NCI-H1092 (cell line): Measurements from ENCODE around the gene PIK3AP1.
"Not testable (repeated sequence)": the region's sequence is repeated elsewhere in the genome, so short reads cannot be mapped to it uniquely, and the experiment has no call there.

Experiments
- DNase-seq: peaks from one replicate; lab custom pipeline; 2025; lab: John Stamatoyannopoulos, UW

The PIK3AP1 gene

GRCh38 chr10:96720422-96721206, at the start of gene PIK3AP1:
PIK3AP1 (minus strand) TSS chr10:96720514; CDS start chr10:96720394, 120 bp downstream.
- peak; percentile 35 for DNase-seq

DNA sequence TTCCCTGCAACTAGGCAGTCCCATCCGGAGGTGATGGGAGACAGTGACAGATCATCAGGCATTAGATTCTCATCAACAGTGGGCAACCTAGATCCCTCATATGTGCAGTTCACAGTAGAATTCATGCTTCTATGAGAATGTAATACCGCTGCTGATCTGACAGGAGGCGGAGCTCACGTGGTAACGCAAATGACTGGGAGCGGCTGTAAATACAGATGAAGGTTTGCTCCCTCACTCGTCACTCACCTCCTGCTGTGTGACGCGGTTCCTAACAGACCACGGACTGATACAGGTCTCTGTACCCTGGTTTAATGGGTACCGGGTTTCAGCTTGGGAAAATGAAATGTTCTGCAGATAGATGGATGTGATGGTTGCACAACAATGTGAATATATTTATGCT, 47.8 kb upstream of the PIK3AP1 start:
- no peak for DNase-seq

DNA sequence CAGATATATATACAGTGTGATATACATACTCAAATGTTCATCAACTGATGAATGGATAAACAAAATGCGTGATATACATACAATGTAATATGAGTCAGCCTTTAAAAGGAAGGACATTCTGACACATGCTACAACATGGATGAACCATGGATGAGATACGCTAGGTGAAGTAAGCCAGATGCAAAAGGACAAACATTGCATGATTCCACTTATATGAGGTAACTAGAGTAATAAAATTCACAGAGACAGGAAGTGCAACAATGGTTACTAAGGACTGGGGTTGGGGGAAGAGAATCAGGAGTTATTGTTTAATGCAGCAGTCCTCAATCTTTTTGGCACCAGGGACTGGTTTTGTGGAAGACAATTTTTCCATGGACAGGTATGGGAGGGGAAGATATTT, 47.3 kb upstream of the PIK3AP1 start:
- no peak for DNase-seq

GRCh38 chr10:96765406-96766240, 45.3 kb upstream of the PIK3AP1 start:
- no peak for DNase-seq

- DNase-seq = no peak
Observed at GRCh38 chr10:96764425-96765060, 44.2 kb upstream of the PIK3AP1 start.

GRCh38 chr10:96758423-96758822, 38.1 kb upstream of the PIK3AP1 start:
- DNase-seq = no peak

GRCh38 chr10:96756111-96756903, 36.0 kb upstream of the PIK3AP1 start:
- no peak for DNase-seq

GRCh38 chr10:96753956-96754355, 33.6 kb upstream of the PIK3AP1 start:
- DNase-seq = no peak

GRCh38 chr10:96752375-96752774, 32.1 kb upstream of the PIK3AP1 start:
- no peak for DNase-seq

GRCh38 chr10:96750316-96750715, 30.0 kb upstream of the PIK3AP1 start:
- DNase-seq = not testable (repeated sequence)

DNA sequence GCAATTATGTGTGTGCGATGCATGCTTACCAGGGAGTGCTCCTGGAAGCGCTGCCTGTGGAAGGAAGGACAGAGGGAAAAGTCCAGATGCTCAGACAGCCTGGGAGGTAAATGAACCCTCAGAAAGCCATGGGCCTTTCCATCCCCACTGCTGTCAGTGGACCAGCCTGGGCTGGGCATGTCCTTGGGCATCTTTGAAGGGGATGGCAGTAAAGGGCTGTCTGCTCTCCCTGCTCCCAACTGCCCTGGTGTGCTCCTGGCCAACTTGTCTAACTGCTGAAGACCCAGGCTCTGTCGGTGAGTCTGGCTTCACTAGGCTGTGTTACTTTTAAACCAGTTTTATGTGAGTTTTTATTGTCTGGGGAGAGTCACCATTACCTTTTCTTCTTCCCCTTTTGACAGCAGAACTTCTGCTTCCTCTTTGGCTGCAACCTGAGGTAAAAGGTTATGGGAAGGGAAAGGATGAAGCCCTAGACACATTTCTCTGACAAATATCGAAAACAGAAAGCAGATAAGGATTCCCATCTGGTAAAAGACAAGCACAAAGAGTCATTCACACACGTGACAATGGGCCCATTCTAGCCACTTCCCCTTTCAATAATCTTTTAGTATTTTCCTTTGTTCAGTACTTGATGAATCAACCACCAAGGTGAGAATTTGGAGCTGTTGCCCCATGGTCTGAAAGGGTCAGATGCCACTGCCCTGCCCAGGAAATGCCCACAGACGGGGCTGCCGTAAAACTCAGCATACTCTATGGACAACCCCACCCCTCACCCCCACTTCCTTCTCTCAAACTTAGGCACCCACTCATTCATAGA, 27.6 kb upstream of the PIK3AP1 start:
- DNase-seq = no peak

- no peak for DNase-seq
Observed at GRCh38 chr10:96746503-96746902, 26.2 kb upstream of the PIK3AP1 start.

DNA sequence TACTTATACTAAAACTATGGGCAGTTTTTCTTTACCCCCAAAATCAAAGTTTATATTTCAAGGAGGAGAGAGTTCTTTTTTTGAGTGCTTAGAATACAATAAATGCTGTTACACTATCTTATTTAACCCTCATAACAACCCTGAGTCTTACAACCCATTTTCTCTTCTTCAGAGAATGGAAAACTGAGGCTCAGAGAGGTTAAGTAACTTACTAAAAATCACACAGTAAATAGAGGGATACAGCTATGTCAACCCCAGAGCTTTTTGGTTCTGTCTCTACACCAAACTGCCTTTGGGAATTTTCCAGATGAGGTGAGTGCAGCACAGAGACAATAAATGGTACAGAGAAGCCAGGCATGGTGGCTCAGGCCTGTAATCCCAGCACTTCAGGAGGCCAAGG, 25.6 kb upstream of the PIK3AP1 start:
- no peak for DNase-seq

DNA sequence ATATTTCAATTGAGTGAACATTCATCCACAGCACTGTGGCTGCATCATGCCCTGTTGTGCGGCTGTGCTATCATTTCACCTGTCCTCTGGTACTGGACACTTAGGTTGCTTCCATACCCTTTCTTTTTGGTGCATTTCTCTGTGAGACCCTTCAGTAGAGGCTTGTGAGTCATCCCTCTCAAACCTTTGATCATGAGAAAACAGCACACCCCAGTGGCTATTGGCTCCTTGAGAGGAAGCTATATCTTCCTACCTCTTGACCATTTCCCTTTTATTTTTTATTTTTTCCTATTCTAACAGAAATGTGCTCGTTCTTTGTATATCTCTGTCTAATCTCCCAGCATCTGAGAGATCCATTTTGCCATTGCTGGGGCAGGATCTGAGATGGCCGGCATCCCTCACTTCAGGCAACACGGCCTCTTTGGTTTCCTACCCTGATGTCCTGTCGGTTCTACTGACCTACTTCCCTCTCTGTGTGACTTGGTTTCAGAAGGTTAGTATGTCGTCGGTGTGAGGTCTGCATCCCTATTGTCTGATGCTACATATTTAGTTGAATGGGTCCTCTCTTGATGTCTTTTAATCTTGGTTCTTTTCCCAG, 23.8 kb upstream of the PIK3AP1 start:
- DNase-seq = no peak

DNA sequence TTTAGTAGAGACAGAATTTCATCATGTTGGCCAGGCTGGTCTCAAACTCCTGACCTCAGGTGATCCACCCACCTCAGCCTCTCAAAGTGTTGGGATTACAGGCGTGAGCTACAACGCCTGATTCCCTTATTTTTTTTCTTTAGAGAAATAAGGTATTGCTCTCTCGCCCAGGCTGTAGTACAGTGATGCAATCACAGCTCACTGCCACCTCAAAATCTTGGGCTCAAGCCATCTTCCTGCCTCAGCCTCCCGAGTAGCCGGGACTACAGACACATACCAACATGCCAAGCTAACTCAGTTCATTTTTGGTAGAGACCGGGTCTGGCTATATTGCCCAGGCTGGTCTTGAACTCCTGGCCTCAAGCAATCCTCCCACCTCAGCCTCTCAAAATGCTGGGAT, 21.2 kb upstream of the PIK3AP1 start:
- not testable (repeated sequence) for DNase-seq

- DNase-seq = no peak
Observed at GRCh38 chr10:96740579-96741281, 20.4 kb upstream of the PIK3AP1 start.

DNA sequence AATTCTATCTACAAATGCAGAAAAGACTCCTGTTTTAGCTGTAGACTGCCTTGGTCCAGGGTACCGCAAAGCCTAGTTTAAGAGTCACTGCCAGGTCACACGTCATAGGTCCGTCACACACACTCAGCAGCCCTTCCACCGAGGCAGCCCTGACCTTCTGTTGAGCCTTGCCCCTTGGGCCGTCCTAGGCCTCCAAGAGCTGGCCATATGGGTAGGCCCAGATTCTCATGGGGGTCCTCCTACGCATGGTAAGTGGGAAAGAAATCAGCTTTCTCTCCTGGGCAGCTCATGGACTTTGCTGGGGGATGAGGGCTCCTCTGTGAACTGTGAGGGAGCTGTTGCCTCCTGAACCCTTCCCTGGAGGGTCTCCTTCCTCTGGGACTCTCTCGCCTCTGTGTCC, 19.8 kb upstream of the PIK3AP1 start:
- DNase-seq = no peak

DNA sequence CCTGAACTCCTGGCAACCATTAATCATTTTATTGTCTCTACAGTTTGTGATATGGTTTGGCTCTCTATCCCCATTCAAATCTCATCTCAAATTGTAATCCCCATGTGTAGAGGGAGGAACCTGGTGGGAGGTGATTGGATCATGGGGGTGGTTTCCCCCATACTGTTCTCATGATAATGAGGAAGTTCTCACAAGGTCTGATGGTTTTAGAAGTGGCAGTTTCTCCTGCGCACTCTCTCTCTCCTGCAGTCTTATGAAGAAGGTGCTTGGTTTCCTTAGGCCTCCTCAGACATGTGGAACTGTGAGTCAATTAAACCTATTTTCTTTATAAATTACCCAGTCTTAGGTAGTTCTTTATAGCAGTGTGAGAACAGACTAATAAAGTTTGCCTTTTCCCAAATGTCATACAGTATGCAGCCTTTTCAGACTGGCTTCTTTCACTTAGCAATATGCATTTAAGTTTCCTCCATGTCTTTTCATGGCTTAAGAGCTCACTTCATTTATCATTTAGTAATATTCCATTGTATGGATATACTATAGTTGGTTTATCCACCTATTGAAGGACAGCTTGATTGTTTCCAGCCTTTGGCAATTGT, 17.1 kb upstream of the PIK3AP1 start:
- DNase-seq = not testable (repeated sequence)

DNA sequence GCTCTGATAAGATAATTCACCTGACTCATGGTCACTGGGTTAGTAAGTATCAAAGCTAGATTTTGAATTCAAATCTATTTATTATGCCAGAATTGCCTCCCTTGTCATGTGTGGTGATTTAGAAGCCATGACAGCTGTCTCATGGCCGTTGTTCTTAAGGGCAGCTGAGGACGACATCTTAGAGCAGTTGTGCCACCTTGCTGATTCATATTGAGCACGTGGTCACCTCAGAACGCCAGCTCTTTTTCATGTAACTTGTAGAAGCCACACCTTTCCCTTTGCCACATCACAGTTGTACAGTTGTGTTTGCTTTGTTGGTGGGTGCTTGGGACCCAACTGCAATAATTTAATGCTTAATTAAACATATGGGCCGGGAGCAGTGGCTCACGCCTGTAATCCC, 4.3 kb upstream of the PIK3AP1 start:
- DNase-seq = no peak

- DNase-seq = no peak
Observed at GRCh38 chr10:96721207-96721572, 876 bp upstream of the PIK3AP1 start.
